GM21526 (cell line): Measurements from ENCODE around the gene ZBTB21.
A peak's percentile ranks its signal among the peaks of the same experiment; 100 is the strongest.

Experiments
- ATAC-seq: cut with Tn5 transposase; IDR thresholded peaks from one replicate; pipeline ENCODE4 v1.9.1; 2021; ENCODE audit warnings: moderate library complexity; ENCODE audit not compliant: unreplicated experiment, low FRiP score

ZBTB21 gene

GRCh38 chr21:42022091-42022430 is 11.9 kb upstream of the ZBTB21 start:
- no peak for ATAC-seq

GRCh38 chr21:42021371-42022090 is 11.4 kb upstream of the ZBTB21 start:
- no peak for ATAC-seq

GRCh38 chr21:42019706-42020105 is 9.5 kb upstream of the ZBTB21 start:
- no peak for ATAC-seq

- ATAC-seq, result no peak
Measured at GRCh38 chr21:42019101-42019605, 9.0 kb upstream of the ZBTB21 start.

- ATAC-seq, result no peak
Measured at GRCh38 chr21:42017022-42017421, 6.9 kb upstream of the ZBTB21 start.

GRCh38 chr21:42016364-42016985 is 6.3 kb upstream of the ZBTB21 start:
- ATAC-seq, result no peak

- no peak for ATAC-seq
Measured at GRCh38 chr21:42013931-42014330, 3.8 kb upstream of the ZBTB21 start.

- ATAC-seq, result no peak
Measured at GRCh38 chr21:42013376-42013775, 3.2 kb upstream of the ZBTB21 start.

- no peak for ATAC-seq
Measured at GRCh38 chr21:42012763-42013329, 2.7 kb upstream of the ZBTB21 start.

GRCh38 chr21:42012344-42012743 is 2.2 kb upstream of the ZBTB21 start:
- no peak for ATAC-seq

- peak; percentile 20 for ATAC-seq
Measured at GRCh38 chr21:42010507-42011495, 641 bp upstream of the ZBTB21 start.

GRCh38 chr21:42009018-42009830 is 936 bp downstream of the ZBTB21 start:
- ATAC-seq, result peak; percentile 22

- no peak for ATAC-seq
Measured at GRCh38 chr21:42007356-42007940, 2.7 kb downstream of the ZBTB21 start.

- no peak for ATAC-seq
Measured at GRCh38 chr21:42006765-42007164, 3.4 kb downstream of the ZBTB21 start.

GRCh38 chr21:42004406-42005199 is 5.6 kb downstream of the ZBTB21 start:
- ATAC-seq, result no peak

- no peak for ATAC-seq
Measured at GRCh38 chr21:42003051-42003461, 7.1 kb downstream of the ZBTB21 start.

GRCh38 chr21:42002421-42002958 is 7.7 kb downstream of the ZBTB21 start:
- peak; percentile 66 for ATAC-seq

- no peak for ATAC-seq
Measured at GRCh38 chr21:42001781-42002180, 8.4 kb downstream of the ZBTB21 start.
